SH-SY5Y (cell line): ENCODE measurements around the gene OVCH2.

ENCODE experiments used
- GATA2 ChIP-seq: IDR thresholded peaks from 2 replicates; pipeline ENCODE4 v1.6.1; 2011; ENCODE audit warnings: mild to moderate bottlenecking, low read depth, low read length
- GATA3 ChIP-seq: IDR thresholded peaks from 2 replicates; pipeline ENCODE4 v1.6.1; 2011; ENCODE audit warnings: low read depth, mild to moderate bottlenecking, low read length, moderate library complexity

Gene OVCH2, protein sequence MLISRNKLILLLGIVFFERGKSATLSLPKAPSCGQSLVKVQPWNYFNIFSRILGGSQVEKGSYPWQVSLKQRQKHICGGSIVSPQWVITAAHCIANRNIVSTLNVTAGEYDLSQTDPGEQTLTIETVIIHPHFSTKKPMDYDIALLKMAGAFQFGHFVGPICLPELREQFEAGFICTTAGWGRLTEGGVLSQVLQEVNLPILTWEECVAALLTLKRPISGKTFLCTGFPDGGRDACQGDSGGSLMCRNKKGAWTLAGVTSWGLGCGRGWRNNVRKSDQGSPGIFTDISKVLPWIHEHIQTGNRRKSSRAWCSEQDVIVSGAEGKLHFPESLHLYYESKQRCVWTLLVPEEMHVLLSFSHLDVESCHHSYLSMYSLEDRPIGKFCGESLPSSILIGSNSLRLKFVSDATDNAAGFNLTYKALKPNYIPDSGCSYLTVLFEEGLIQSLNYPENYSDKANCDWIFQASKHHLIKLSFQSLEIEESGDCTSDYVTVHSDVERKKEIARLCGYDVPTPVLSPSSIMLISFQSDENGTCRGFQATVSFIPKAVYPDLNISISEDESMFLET

DNA sequence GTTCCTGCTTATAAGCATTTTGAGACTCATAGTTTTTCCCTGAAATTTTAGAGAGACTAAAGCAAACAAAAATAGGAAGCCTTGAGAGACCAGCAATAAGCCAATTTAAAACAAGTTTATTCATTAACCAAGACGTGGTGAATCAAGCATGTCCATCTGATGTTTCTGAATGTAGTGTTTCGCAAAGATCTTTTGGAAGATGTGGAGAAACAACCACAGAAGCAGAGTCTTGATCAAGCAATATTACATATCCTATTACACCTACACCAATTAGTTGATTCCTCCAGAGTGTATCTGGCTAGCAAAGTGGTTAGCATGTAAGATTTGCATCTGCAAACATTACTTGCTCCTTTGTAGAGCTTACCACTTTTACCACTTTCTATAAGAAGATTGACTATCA lies at the start of gene OVCH2:
Gene OVCH2, minus strand, starts transcription at position 101 of the 400 bp plus-strand sequence. Its CDS starts 83 bp downstream, at position 18.
- TF ChIP-seq GATA3 = no peak
- TF ChIP-seq GATA2 = no peak

- TF ChIP-seq GATA3 (no peak), GATA2 (no peak)
Observed at GRCh38 chr11:7749456-7749855, 43.2 kb upstream of the OVCH2 start.

DNA sequence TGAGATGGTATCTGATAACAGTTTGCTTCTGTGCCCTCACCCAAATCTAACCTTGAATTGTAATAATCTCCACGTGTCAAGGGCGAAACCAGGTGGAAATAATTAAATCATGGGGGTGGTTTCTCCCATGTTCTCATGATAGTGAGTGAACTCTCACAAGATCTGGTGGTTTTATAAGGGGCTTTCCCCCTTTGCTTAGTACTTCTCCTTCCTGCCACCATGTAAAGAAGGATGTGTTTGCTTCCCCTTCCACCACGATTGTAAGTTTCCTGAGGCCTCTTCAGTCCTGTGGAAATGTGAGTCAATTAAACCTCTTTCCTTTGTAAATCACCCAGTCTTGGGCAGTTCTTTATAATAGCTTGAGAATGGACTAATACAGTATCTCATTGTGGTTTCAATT lies 8.5 kb upstream of the OVCH2 start:
- no peak for TF ChIP-seq GATA3

DNA sequence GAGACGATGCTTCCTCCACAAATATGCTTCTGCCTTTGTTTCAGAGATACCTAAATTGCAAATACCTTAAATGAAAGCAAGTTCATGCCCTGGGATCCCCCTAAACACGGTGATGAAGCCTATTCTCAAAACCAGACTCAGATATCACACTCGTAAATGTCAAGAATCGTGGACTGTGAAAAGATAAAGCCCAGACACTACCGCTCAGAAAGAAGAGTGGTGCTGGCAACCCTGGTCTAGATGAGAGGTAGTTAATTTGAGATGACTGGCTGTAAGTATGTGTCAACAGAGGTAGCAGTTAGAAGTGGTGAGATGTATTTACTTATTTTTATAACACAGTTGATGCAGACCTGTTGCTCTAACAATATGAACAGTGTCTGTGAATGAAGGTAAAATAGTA lies 2.5 kb downstream of the OVCH2 start:
- TF ChIP-seq GATA2 (no peak), GATA3 (no peak)

- TF ChIP-seq GATA3 (no peak), GATA2 (no peak)
Observed at GRCh38 chr11:7696424-7696823, 9.9 kb downstream of the OVCH2 start.

GRCh38 chr11:7694235-7694634 lies 12.0 kb downstream of the OVCH2 start:
- no peak for TF ChIP-seq GATA2
- TF ChIP-seq GATA3 = no peak

GRCh38 chr11:7692426-7692825 lies 13.9 kb downstream of the OVCH2 start:
- no peak for TF ChIP-seq GATA3
- no peak for TF ChIP-seq GATA2

- TF ChIP-seq GATA2 (no peak), GATA3 (no peak)
Observed at GRCh38 chr11:7691759-7692350, 14.4 kb downstream of the OVCH2 start.

- no peak for TF ChIP-seq GATA2
- TF ChIP-seq GATA3 = no peak
Observed at GRCh38 chr11:7690648-7691047, 15.6 kb downstream of the OVCH2 start.

GRCh38 chr11:7689239-7689638 lies 17.0 kb downstream of the OVCH2 start:
- TF ChIP-seq GATA3 = no peak
- TF ChIP-seq GATA2 = no peak

DNA sequence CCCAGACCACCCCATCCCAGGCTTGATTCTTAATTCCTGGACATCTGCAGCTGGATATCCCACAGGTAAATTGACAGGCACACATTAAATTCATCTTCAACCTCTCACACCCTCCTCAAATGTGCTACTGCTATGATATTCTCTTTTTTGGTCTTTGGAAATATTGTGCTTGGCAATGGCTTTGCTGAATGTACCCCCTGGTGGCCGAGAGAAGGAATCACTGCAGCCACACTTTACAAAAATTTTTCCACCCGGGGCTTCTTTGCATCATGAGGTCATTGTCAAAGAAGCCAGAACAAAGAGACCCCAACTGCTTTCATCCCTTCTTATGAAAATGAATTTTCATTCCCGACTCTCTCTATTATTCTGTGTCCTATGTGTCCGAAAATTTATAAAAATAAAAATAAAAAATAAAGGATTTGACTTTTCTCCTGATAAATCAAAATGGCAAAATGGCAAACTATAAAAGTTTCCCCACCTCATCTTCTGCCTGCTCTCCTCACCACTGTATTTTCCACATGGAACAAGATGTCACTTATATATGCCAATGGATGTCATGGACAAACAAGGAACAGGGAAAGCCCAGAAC lies 17.9 kb downstream of the OVCH2 start:
- no peak for TF ChIP-seq GATA3
- TF ChIP-seq GATA2 = no peak

GRCh38 chr11:7687386-7687785 lies 18.9 kb downstream of the OVCH2 start:
- TF ChIP-seq GATA3 (no peak), GATA2 (no peak)

- no peak for TF ChIP-seq GATA2
- no peak for TF ChIP-seq GATA3
Observed at GRCh38 chr11:7686761-7687160, 19.5 kb downstream of the OVCH2 start.

- TF ChIP-seq GATA2 = no peak
- no peak for TF ChIP-seq GATA3
Observed at GRCh38 chr11:7683571-7683970, 22.7 kb downstream of the OVCH2 start.
